ENCODE measurements around the gene ABHD15. TPM values are rescaled to one million over a fixed set of nuclear protein-coding genes. Genes with fewer than 3 reads are reported as not detected.

Gene ABHD15
- total RNA-seq, 2 experiments from 2014 or later = 8.6 to 8.8 TPM

- no peak overlapping the region for H3K4me3 Mint-ChIP-seq
- DNase-seq = no peak
- H3K27me3 Mint-ChIP-seq = no peaks in the 10 kb centered on the region
- H3K36me3 Mint-ChIP-seq = peaks cover 44% of the 10 kb centered on the region
- H3K27ac Mint-ChIP-seq = no peak overlapping the region
- H3K4me1 Mint-ChIP-seq = peaks cover 15% of the 10 kb centered on the region
- no peaks in the 10 kb centered on the region for H3K9me3 Mint-ChIP-seq
Measured at GRCh38 chr17:29578626-29579485, 12.0 kb upstream of the ABHD15 start.

- Mint-ChIP-seq H3K9me3 (no peaks in the 10 kb centered on the region), H3K27ac (no peak overlapping the region)
Measured at GRCh38 chr17:29577385-29578211, 10.8 kb upstream of the ABHD15 start.

GRCh38 chr17:29577001-29577370 is 10.1 kb upstream of the ABHD15 start:
- peaks cover 31% of the 10 kb centered on the region for H3K36me3 Mint-ChIP-seq
- no peak for DNase-seq
- H3K27ac Mint-ChIP-seq = no peak overlapping the region
- no peaks in the 10 kb centered on the region for H3K9me3 Mint-ChIP-seq
- H3K4me3 Mint-ChIP-seq = no peak overlapping the region
- peaks cover 24% of the 10 kb centered on the region for H3K4me1 Mint-ChIP-seq
- no peaks in the 10 kb centered on the region for H3K27me3 Mint-ChIP-seq

More at GRCh38 chr17:29577385-29578211, 10.8 kb upstream of the ABHD15 start:
- peaks cover 37% of the 10 kb centered on the region for H3K36me3 Mint-ChIP-seq
- no peak overlapping the region for H3K4me3 Mint-ChIP-seq
- peaks cover 24% of the 10 kb centered on the region for H3K4me1 Mint-ChIP-seq
- no peak for DNase-seq
- H3K27me3 Mint-ChIP-seq = no peaks in the 10 kb centered on the region

GRCh38 chr17:29576214-29577000 is 9.6 kb upstream of the ABHD15 start:
- H3K9me3 Mint-ChIP-seq = no peaks in the 10 kb centered on the region
- peaks cover 30% of the 10 kb centered on the region for H3K36me3 Mint-ChIP-seq
- H3K4me1 Mint-ChIP-seq = peaks cover 24% of the 10 kb centered on the region
- DNase-seq = no peak
- H3K27ac Mint-ChIP-seq = no peak overlapping the region
- no peak overlapping the region for H3K4me3 Mint-ChIP-seq
- no peaks in the 10 kb centered on the region for H3K27me3 Mint-ChIP-seq

- Mint-ChIP-seq H3K27me3 (no peaks in the 10 kb centered on the region), H3K4me1 (peaks cover 18% of the 10 kb centered on the region), H3K9me3 (no peaks in the 10 kb centered on the region), H3K4me3 (no peak overlapping the region), H3K27ac (no peak overlapping the region), H3K36me3 (peaks cover 24% of the 10 kb centered on the region)
- no peak for DNase-seq
Measured at GRCh38 chr17:29575511-29576213, 8.8 kb upstream of the ABHD15 start.

GRCh38 chr17:29574732-29575510 is 8.1 kb upstream of the ABHD15 start:
- Mint-ChIP-seq H3K4me3 (no peak overlapping the region), H3K27me3 (no peaks in the 10 kb centered on the region), H3K27ac (peak overlapping the region; percentile 3), H3K9me3 (no peaks in the 10 kb centered on the region), H3K36me3 (peaks cover 19% of the 10 kb centered on the region), H3K4me1 (peaks cover 13% of the 10 kb centered on the region)
- DNase-seq = no peak

- H3K27me3 Mint-ChIP-seq = no peaks in the 10 kb centered on the region
- H3K4me1 Mint-ChIP-seq = peaks cover 16% of the 10 kb centered on the region
- peak overlapping the region; percentile 3 for H3K27ac Mint-ChIP-seq
- peaks cover 16% of the 10 kb centered on the region for H3K36me3 Mint-ChIP-seq
- no peak overlapping the region for H3K4me3 Mint-ChIP-seq
- no peaks in the 10 kb centered on the region for H3K9me3 Mint-ChIP-seq
- no peak for DNase-seq
Measured at GRCh38 chr17:29573871-29574731, 7.3 kb upstream of the ABHD15 start.

- H3K27ac Mint-ChIP-seq = no peak overlapping the region
- no peaks in the 10 kb centered on the region for H3K27me3 Mint-ChIP-seq
- H3K9me3 Mint-ChIP-seq = no peaks in the 10 kb centered on the region
- peaks cover 16% of the 10 kb centered on the region for H3K36me3 Mint-ChIP-seq
- H3K4me3 Mint-ChIP-seq = no peak overlapping the region
- DNase-seq = no peak
- peaks cover 17% of the 10 kb centered on the region for H3K4me1 Mint-ChIP-seq
Measured at GRCh38 chr17:29573558-29573869, 6.7 kb upstream of the ABHD15 start.

GRCh38 chr17:29572691-29573557 is 6.1 kb upstream of the ABHD15 start:
- no peak overlapping the region for H3K27ac Mint-ChIP-seq

GRCh38 chr17:29571883-29572681 is 5.2 kb upstream of the ABHD15 start:
- H3K4me1 Mint-ChIP-seq = peaks cover 17% of the 10 kb centered on the region
- no peak for DNase-seq
- no peak overlapping the region for H3K4me3 Mint-ChIP-seq
- peaks cover 13% of the 10 kb centered on the region for H3K36me3 Mint-ChIP-seq
- H3K27me3 Mint-ChIP-seq = no peaks in the 10 kb centered on the region
- no peak overlapping the region for H3K27ac Mint-ChIP-seq
- H3K9me3 Mint-ChIP-seq = no peaks in the 10 kb centered on the region

More at GRCh38 chr17:29572691-29573557, 6.1 kb upstream of the ABHD15 start:
- Mint-ChIP-seq H3K27me3 (no peaks in the 10 kb centered on the region), H3K4me3 (no peak overlapping the region), H3K36me3 (peaks cover 16% of the 10 kb centered on the region), H3K4me1 (peaks cover 17% of the 10 kb centered on the region), H3K9me3 (no peaks in the 10 kb centered on the region)
- peak; percentile 80 for DNase-seq

GRCh38 chr17:29571486-29571882 is 4.6 kb upstream of the ABHD15 start:
- Mint-ChIP-seq H3K4me3 (no peak overlapping the region), H3K9me3 (no peaks in the 10 kb centered on the region), H3K36me3 (peaks cover 13% of the 10 kb centered on the region), H3K27ac (no peak overlapping the region), H3K27me3 (no peaks in the 10 kb centered on the region), H3K4me1 (peaks cover 17% of the 10 kb centered on the region)
- no peak for DNase-seq

- DNase-seq = no peak
- peaks cover 23% of the 10 kb centered on the region for H3K4me1 Mint-ChIP-seq
- H3K9me3 Mint-ChIP-seq = no peaks in the 10 kb centered on the region
- no peak overlapping the region for H3K4me3 Mint-ChIP-seq
- peaks cover 13% of the 10 kb centered on the region for H3K36me3 Mint-ChIP-seq
- no peak overlapping the region for H3K27ac Mint-ChIP-seq
- no peaks in the 10 kb centered on the region for H3K27me3 Mint-ChIP-seq
Measured at GRCh38 chr17:29570521-29570920, 3.7 kb upstream of the ABHD15 start.
